CD4-positive, alpha-beta T cell (primary cell): ENCODE results near the gene KIF17. TPM values are rescaled to one million over a fixed set of nuclear protein-coding genes. Genes with fewer than 3 reads are reported as not detected.

Experiments
- ATAC-seq: fragments of 200-7000 bp; cut with Tn5 transposase; one replicate; pipeline ENCODE4 v1.10.0; 2022; ENCODE audit warnings: mild to moderate bottlenecking; ENCODE audit not compliant: poor library complexity
- CTCF ChIA-PET: fragments of 350-600 bp; sonication (Branson Sonifier 250); formaldehyde crosslinking; loops from one replicate; lab custom pipeline; 2021; ENCODE audit warnings: antibody characterized with exemption, inconsistent platforms; lab: Charles Lee
- POLR2A ChIA-PET: fragments of 350-600 bp; sonication (Branson Sonifier 250); formaldehyde crosslinking; loops from one replicate; lab custom pipeline; 2021; ENCODE audit warnings: antibody characterized with exemption, inconsistent platforms; lab: Charles Lee
- DNase-seq, 14 experiments: peaks; one replicate each; pipeline ENCODE4 v3.0.0-alpha.2; 2013 to 2020; ENCODE audit warnings: mixed read lengths in 2 of 14
- H3K27ac ChIP-seq, 2 donors: one replicate each; pipeline versions ENCODE4 v1.5.1 to v1.7.0; 2013; ENCODE audit warnings: low read length in 2 of 2, low read depth in 1 of 2, mild to moderate bottlenecking in 1 of 2
- H3K27me3 ChIP-seq, 2 experiments: 1 replicate in 1 of 2; 2 replicates in 1 of 2; pipeline versions ENCODE4 v1.6.1 to v1.7.0; 2013; ENCODE audit warnings: low read length in 2 of 2, control low read depth in 1 of 2, mild to moderate bottlenecking in 1 of 2, moderate library complexity in 1 of 2; ENCODE audit not compliant: insufficient read depth in 2 of 2, control insufficient read depth in 1 of 2
- H3K36me3 ChIP-seq: one replicate; pipeline ENCODE4 v1.6.1; 2013; ENCODE audit warnings: low read length, control low read depth; ENCODE audit not compliant: insufficient read depth
- H3K4me1 ChIP-seq: one replicate; pipeline ENCODE4 v1.6.1; 2013; ENCODE audit warnings: low read length, control low read depth; ENCODE audit not compliant: insufficient read depth
- H3K4me3 ChIP-seq: one replicate; pipeline ENCODE4 v1.5.1; 2013; ENCODE audit warnings: mild to moderate bottlenecking, low read length, moderate library complexity
- H3K9me3 ChIP-seq, 2 experiments: 1 replicate in 1 of 2; 2 replicates in 1 of 2; pipeline versions ENCODE4 v1.6.1 to v1.7.0; 2013; ENCODE audit warnings: low read length in 2 of 2, mild to moderate bottlenecking in 2 of 2, control low read depth in 1 of 2, moderate library complexity in 1 of 2; ENCODE audit not compliant: control insufficient read depth in 1 of 2, insufficient read depth in 1 of 2
- H3K27ac Mint-ChIP-seq: one replicate; pipeline ENCODE4 v1.8.0; 2020; ENCODE audit warnings: mixed read lengths
- H3K27me3 Mint-ChIP-seq: one replicate; pipeline ENCODE4 v1.8.0; 2021; ENCODE audit warnings: mixed read lengths
- H3K36me3 Mint-ChIP-seq: one replicate; pipeline ENCODE4 v1.8.0; 2021; ENCODE audit warnings: low read depth, mixed read lengths
- H3K4me1 Mint-ChIP-seq: one replicate; pipeline ENCODE4 v1.8.0; 2021; ENCODE audit warnings: low read depth, mixed read lengths
- H3K4me3 Mint-ChIP-seq: one replicate; pipeline ENCODE4 v1.8.0; 2020; ENCODE audit warnings: mild to moderate bottlenecking, mixed read lengths
- H3K9me3 Mint-ChIP-seq: one replicate; pipeline ENCODE4 v1.8.0; 2020; ENCODE audit warnings: mixed read lengths
- intact Hi-C, 2 experiments: fragments of 100-400 bp; cut with DNase I in 1 of 2; cut with micrococcal nuclease in 1 of 2; formaldehyde crosslinking; loops; one replicate each; pipeline versions ENCODE4 v1.15.1 to v1.9.0; 2023 to 2025; cut with DNase I, micrococcal nuclease
- total RNA-seq, 174 experiments: library from RNA in 2 of 174; stranded (reverse) in 2 of 174; gene quantifications; one replicate each; pipeline ENCODE4 v1.2.3 and lab custom pipeline; 2021 to 2026
- TF ChIP-seq, protein P1 (sequence below): fragments of 200-600 bp; IDR thresholded peaks from one replicate; pipeline ENCODE4 v1.8.0; 2022; ENCODE audit warnings: antibody characterized with exemption, mild to moderate bottlenecking

KIF17 gene
- total RNA-seq, 2 experiments from 2014 or later: not detected

DNA sequence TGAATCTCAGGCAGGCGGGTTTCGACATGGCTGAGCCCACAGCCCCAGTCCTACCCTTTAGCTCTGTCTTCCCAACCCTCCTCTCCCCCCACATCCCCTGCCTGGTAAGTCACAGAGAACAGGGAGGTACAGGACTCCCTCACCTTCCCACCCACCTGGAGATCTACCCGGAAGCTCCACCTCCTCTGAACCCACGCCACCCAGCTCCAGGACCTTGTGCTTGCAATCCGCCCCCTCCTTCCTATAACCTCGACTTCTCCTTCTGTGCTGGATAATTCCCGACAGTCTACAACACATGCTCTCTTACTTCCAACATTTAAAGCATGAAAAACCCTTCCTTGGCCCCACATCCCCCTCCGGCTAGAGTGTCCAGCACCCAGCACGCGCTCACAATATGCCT is 22.3 kb downstream of the KIF17 start:
- Mint-ChIP-seq H3K36me3 (no peaks in the 10 kb centered on the region), H3K27me3 (no peaks in the 10 kb centered on the region), H3K9me3 (no peaks in the 10 kb centered on the region), H3K4me3 (peak overlapping the region; percentile 91), H3K27ac (no peak overlapping the region), H3K4me1 (peaks cover 5% of the 10 kb centered on the region)
- no peak for ATAC-seq
- no peaks in the 10 kb centered on the region for H3K36me3 ChIP-seq
- CTCF ChIA-PET: interaction anchor here (0.8 to 1.3 kb wide), 2 partner anchors 133 to 500 kb away, joined by 3 read pairs; no protein-coding TSS in a partner anchor
- no peaks in the 10 kb centered on the region for H3K9me3 ChIP-seq
- TF ChIP-seq, protein P1, sequence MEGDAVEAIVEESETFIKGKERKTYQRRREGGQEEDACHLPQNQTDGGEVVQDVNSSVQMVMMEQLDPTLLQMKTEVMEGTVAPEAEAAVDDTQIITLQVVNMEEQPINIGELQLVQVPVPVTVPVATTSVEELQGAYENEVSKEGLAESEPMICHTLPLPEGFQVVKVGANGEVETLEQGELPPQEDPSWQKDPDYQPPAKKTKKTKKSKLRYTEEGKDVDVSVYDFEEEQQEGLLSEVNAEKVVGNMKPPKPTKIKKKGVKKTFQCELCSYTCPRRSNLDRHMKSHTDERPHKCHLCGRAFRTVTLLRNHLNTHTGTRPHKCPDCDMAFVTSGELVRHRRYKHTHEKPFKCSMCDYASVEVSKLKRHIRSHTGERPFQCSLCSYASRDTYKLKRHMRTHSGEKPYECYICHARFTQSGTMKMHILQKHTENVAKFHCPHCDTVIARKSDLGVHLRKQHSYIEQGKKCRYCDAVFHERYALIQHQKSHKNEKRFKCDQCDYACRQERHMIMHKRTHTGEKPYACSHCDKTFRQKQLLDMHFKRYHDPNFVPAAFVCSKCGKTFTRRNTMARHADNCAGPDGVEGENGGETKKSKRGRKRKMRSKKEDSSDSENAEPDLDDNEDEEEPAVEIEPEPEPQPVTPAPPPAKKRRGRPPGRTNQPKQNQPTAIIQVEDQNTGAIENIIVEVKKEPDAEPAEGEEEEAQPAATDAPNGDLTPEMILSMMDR: no peak
- H3K27me3 ChIP-seq: no peaks in the 10 kb centered on the region
- intact Hi-C loops: loop anchor here (5.0 to 10.0 kb wide), 3 partner anchors 92 to 279 kb away; partner anchors contain the start of gene HP1BP3 (in 1 of the 2)
- no peak for DNase-seq
- POLR2A ChIA-PET: interaction anchor here (0.5 kb wide), 1 partner anchor 779 kb away, joined by 3 read pairs; no protein-coding TSS in a partner anchor
- H3K4me1 ChIP-seq: peaks cover 13% of the 10 kb centered on the region
- no peak overlapping the region for H3K4me3 ChIP-seq
- H3K27ac ChIP-seq: no peak overlapping the region

DNA sequence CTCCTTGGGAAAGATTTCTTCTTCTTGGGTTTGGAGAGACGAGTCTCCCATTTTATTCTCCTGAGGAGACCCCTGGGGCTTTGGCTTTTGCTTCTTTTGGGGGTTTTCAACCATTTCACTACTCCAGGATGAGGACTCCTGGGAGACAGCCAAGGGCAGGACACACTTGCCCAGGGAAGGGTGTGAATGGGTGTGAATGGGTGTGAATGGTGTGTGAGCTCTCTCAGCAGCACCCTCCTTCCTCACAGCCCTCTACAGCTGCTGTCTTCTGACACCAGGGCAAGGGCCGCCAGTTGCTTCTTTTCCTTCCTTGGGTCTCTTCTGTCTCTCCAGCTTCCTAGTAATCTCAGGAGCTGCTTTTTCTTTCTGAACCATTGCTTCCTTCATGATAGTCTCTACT is 24.2 kb downstream of the KIF17 start:
- H3K4me3 Mint-ChIP-seq: no peak overlapping the region
- H3K27ac ChIP-seq: no peak overlapping the region
- no peak for ATAC-seq

DNA sequence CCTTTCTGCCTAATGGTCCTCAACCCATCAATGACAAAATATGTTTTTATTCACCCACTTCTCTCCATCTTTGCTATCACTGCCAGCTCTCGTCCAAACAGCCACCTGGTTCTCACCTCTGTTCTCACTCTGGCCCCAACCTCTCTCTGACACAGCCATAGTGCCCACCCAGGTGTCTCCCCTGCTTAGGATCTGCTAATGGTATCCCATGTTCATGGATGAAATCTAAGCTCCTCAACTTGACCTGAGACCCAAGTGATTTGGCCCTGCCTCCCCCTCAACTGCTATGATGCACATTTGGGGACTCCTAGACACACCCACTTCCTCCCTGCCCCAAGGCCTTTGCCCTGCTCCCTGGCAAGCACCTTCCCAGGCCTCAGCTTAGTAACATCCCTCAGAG is 25.9 kb downstream of the KIF17 start:
- Histone ChIP-seq H3K9me3 (no peaks in the 10 kb centered on the region), H3K4me3 (no peak overlapping the region), H3K27me3 (no peaks in the 10 kb centered on the region), H3K36me3 (no peaks in the 10 kb centered on the region), H3K27ac (no peak overlapping the region), H3K4me1 (peaks cover 9% of the 10 kb centered on the region)
- Mint-ChIP-seq H3K9me3 (no peaks in the 10 kb centered on the region), H3K27ac (no peak overlapping the region), H3K4me3 (no peak overlapping the region), H3K27me3 (no peaks in the 10 kb centered on the region), H3K4me1 (peaks cover 5% of the 10 kb centered on the region), H3K36me3 (no peaks in the 10 kb centered on the region)
- ATAC-seq (no peak), DNase-seq (no peak)
- intact Hi-C loops: loop anchor here in 1 of 2 experiments (10.0 kb wide), 2 partner anchors 203 to 283 kb away; no protein-coding TSS in a partner anchor
- CTCF ChIA-PET: no interaction called here
- POLR2A ChIA-PET: no interaction called here
- TF ChIP-seq, protein P1: no peak

More for the DNA sequence above, 24.2 kb downstream of the KIF17 start:
- no peak overlapping the region for H3K4me3 ChIP-seq
- H3K9me3 Mint-ChIP-seq: no peaks in the 10 kb centered on the region
- intact Hi-C loops: loop anchor here in 1 of 2 experiments (10.0 kb wide), 2 partner anchors 201 to 281 kb away; no protein-coding TSS in a partner anchor
- DNase-seq: no peak
- no peaks in the 10 kb centered on the region for H3K27me3 Mint-ChIP-seq
- H3K36me3 ChIP-seq: no peaks in the 10 kb centered on the region
- no peaks in the 10 kb centered on the region for H3K36me3 Mint-ChIP-seq
- no peaks in the 10 kb centered on the region for H3K27me3 ChIP-seq
- H3K9me3 ChIP-seq: no peaks in the 10 kb centered on the region
- H3K4me1 ChIP-seq: peaks cover 13% of the 10 kb centered on the region
- no peak overlapping the region for H3K27ac Mint-ChIP-seq
- CTCF ChIA-PET: no interaction called here
- TF ChIP-seq, protein P1: no peak
- peaks cover 5% of the 10 kb centered on the region for H3K4me1 Mint-ChIP-seq
- POLR2A ChIA-PET: no interaction called here
